ENCODE results near the gene DNAJA3.

The DNAJA3 gene

GRCh38 chr16:4399001-4399730 lies 26.5 kb upstream of the DNAJA3 start:
- no peaks in the 10 kb centered on the region for H3K9me3 ChIP-seq (ENCODE audit: control insufficient read depth in 1 of 2, low read length in 2 of 2)
- no peaks in the 10 kb centered on the region for H3K27me3 ChIP-seq (ENCODE audit: control insufficient read depth in 1 of 2, insufficient read depth in 2 of 2, low read length in 2 of 2)
- peaks cover 3% of the 10 kb centered on the region in 2 donors for H3K4me1 ChIP-seq (ENCODE audit: control insufficient read depth in 1 of 2, insufficient read depth in 2 of 2, low read length in 2 of 2)
- H3K9ac ChIP-seq (ENCODE audit: low read depth in 1 of 2, low read length in 2 of 2), result no peak overlapping the region
- H3K4me3 ChIP-seq (ENCODE audit: low read depth in 1 of 2, low read length in 2 of 2), result no peak overlapping the region
- H3K27ac ChIP-seq (ENCODE audit: low read depth, low read length), result no peak overlapping the region
- peaks cover 10 to 41% of the 10 kb centered on the region in 2 donors for H3K36me3 ChIP-seq (ENCODE audit: control insufficient read depth in 1 of 2, insufficient read depth in 2 of 2, low read length in 2 of 2)

DNA sequence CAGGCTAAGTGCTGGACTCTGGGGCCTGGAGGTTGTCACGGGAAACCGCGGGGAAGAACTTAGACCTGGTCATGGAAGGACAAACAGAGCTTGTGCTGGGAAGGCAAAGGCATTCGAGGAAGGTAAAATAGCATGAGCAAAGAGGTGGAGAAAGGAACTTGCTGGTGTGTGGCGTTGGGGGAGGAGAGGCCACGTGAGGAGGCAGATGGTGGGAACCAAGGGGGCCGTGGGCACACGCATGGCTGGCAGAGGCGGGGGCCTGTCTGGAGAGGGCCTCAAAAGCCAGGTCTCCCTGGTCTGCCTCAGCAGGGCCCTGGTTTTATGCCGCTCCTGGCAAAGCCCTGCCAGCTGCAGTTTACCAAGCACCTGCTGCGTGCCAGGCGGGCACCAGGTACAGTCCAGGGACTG lies 24.6 kb upstream of the DNAJA3 start:
- Histone ChIP-seq H3K4me3 (ENCODE audit: low read depth in 1 of 2, low read length in 2 of 2) (no peak overlapping the region), H3K4me1 (ENCODE audit: control insufficient read depth in 1 of 2, insufficient read depth in 2 of 2, low read length in 2 of 2) (peaks cover 3% of the 10 kb centered on the region in 2 donors), H3K27me3 (ENCODE audit: control insufficient read depth in 1 of 2, insufficient read depth in 2 of 2, low read length in 2 of 2) (no peaks in the 10 kb centered on the region), H3K27ac (ENCODE audit: low read depth, low read length) (no peak overlapping the region), H3K9me3 (ENCODE audit: control insufficient read depth in 1 of 2, low read length in 2 of 2) (no peaks in the 10 kb centered on the region), H3K36me3 (ENCODE audit: control insufficient read depth in 1 of 2, insufficient read depth in 2 of 2, low read length in 2 of 2) (peaks cover 14 to 42% of the 10 kb centered on the region in 2 donors), H3K9ac (ENCODE audit: low read depth in 1 of 2, low read length in 2 of 2) (no peak overlapping the region)

DNA sequence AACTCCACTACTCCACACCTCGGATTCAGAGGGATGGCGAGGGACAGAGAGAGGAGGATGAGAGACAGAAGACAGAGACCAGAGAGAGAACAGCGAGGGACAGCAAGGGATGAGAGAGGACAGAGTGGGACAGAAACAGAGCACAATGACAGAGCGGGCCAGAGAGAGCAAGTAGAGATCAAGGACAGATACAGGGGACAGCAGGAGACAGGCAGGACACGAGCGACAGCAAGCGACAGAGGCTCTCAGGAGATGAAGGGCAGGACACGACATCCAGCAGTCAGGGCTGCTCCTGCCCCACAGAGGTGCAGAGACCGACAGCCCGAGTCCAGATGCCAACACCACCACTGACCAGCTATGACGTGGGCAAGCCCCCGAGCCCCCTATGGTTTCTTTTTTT lies 24.2 kb upstream of the DNAJA3 start:
- Histone ChIP-seq H3K4me1 (ENCODE audit: control insufficient read depth in 1 of 2, insufficient read depth in 2 of 2, low read length in 2 of 2) (peaks cover 3% of the 10 kb centered on the region in 2 donors), H3K27ac (ENCODE audit: low read depth, low read length) (no peak overlapping the region), H3K36me3 (ENCODE audit: control insufficient read depth in 1 of 2, insufficient read depth in 2 of 2, low read length in 2 of 2) (peaks cover 14 to 42% of the 10 kb centered on the region in 2 donors), H3K4me3 (ENCODE audit: low read depth in 1 of 2, low read length in 2 of 2) (no peak overlapping the region), H3K27me3 (ENCODE audit: control insufficient read depth in 1 of 2, insufficient read depth in 2 of 2, low read length in 2 of 2) (no peaks in the 10 kb centered on the region), H3K9ac (ENCODE audit: low read depth in 1 of 2, low read length in 2 of 2) (no peak overlapping the region), H3K9me3 (ENCODE audit: control insufficient read depth in 1 of 2, low read length in 2 of 2) (no peaks in the 10 kb centered on the region)

DNA sequence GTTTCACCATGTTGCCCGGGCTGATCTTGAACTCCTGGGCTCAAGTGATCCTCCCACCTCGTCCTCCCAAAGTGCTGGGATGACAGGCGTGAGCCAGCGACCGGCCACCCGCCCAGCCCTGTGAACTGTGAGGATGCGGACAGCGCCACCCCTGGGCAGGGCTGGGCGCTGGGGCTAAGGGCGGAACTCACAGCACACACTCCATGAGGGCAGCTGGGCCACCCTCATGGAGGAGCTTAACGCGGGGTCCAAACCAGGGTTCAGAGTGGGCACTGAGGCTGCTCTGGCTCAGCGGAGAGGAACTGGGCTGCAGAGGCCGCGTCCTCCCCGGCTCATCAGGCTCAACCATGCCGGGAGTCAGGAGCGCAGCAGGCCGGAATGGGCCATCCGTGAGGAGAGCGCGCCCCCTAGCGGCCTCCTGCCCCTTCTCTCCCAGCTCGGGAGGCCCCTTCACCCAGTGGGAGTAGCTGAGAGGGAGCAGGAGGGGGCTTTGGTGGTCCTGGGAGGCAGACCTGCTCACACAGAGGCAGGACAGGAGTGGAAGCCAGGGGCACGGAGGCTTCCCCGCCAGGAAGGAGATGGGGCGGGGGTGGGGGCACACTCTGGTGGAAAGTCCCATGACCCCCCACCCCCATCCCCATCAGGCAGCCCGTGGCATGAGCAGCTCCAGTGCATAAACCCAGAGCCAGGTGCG lies 23.1 kb upstream of the DNAJA3 start:
- Histone ChIP-seq H3K27me3 (ENCODE audit: control insufficient read depth in 1 of 2, insufficient read depth in 2 of 2, low read length in 2 of 2) (no peaks in the 10 kb centered on the region), H3K4me1 (ENCODE audit: control insufficient read depth in 1 of 2, insufficient read depth in 2 of 2, low read length in 2 of 2) (peaks cover 3% of the 10 kb centered on the region in 2 donors), H3K9me3 (ENCODE audit: control insufficient read depth in 1 of 2, low read length in 2 of 2) (no peaks in the 10 kb centered on the region), H3K9ac (ENCODE audit: low read depth in 1 of 2, low read length in 2 of 2) (no peak overlapping the region), H3K36me3 (ENCODE audit: control insufficient read depth in 1 of 2, insufficient read depth in 2 of 2, low read length in 2 of 2) (peaks cover 17 to 46% of the 10 kb centered on the region in 2 donors), H3K27ac (ENCODE audit: low read depth, low read length) (no peak overlapping the region), H3K4me3 (ENCODE audit: low read depth in 1 of 2, low read length in 2 of 2) (no peak overlapping the region)

- H3K36me3 ChIP-seq (ENCODE audit: control insufficient read depth in 1 of 2, insufficient read depth in 2 of 2, low read length in 2 of 2), result peaks cover 24 to 54% of the 10 kb centered on the region in 2 donors
- H3K27me3 ChIP-seq (ENCODE audit: control insufficient read depth in 1 of 2, insufficient read depth in 2 of 2, low read length in 2 of 2), result no peaks in the 10 kb centered on the region
These were observed 22.3 kb upstream of the DNAJA3 start for GRCh38 chr16:4403133-4403949.

GRCh38 chr16:4404247-4404966 lies 21.3 kb upstream of the DNAJA3 start:
- Histone ChIP-seq H3K4me3 (ENCODE audit: low read depth in 1 of 2, low read length in 2 of 2) (no peak overlapping the region), H3K9me3 (ENCODE audit: control insufficient read depth in 1 of 2, low read length in 2 of 2) (no peaks in the 10 kb centered on the region), H3K27ac (ENCODE audit: low read depth, low read length) (no peak overlapping the region), H3K9ac (ENCODE audit: low read depth in 1 of 2, low read length in 2 of 2) (no peak overlapping the region), H3K27me3 (ENCODE audit: control insufficient read depth in 1 of 2, insufficient read depth in 2 of 2, low read length in 2 of 2) (no peaks in the 10 kb centered on the region), H3K4me1 (ENCODE audit: control insufficient read depth in 1 of 2, insufficient read depth in 2 of 2, low read length in 2 of 2) (peaks cover 3% of the 10 kb centered on the region in 2 donors), H3K36me3 (ENCODE audit: control insufficient read depth in 1 of 2, insufficient read depth in 2 of 2, low read length in 2 of 2) (peaks cover 25 to 57% of the 10 kb centered on the region in 2 donors)

More at GRCh38 chr16:4403133-4403949, 22.3 kb upstream of the DNAJA3 start:
- Histone ChIP-seq H3K9ac (ENCODE audit: low read depth in 1 of 2, low read length in 2 of 2) (no peak overlapping the region), H3K9me3 (ENCODE audit: control insufficient read depth in 1 of 2, low read length in 2 of 2) (no peaks in the 10 kb centered on the region), H3K4me1 (ENCODE audit: control insufficient read depth in 1 of 2, insufficient read depth in 2 of 2, low read length in 2 of 2) (peaks cover 3% of the 10 kb centered on the region in 2 donors), H3K4me3 (ENCODE audit: low read depth in 1 of 2, low read length in 2 of 2) (no peak overlapping the region), H3K27ac (ENCODE audit: low read depth, low read length) (no peak overlapping the region)

- H3K9ac ChIP-seq (ENCODE audit: low read depth in 1 of 2, low read length in 2 of 2), result no peak overlapping the region
- no peaks in the 10 kb centered on the region for H3K27me3 ChIP-seq (ENCODE audit: control insufficient read depth in 1 of 2, insufficient read depth in 2 of 2, low read length in 2 of 2)
- peaks cover 3% of the 10 kb centered on the region in 2 donors for H3K4me1 ChIP-seq (ENCODE audit: control insufficient read depth in 1 of 2, insufficient read depth in 2 of 2, low read length in 2 of 2)
- H3K4me3 ChIP-seq (ENCODE audit: low read depth in 1 of 2, low read length in 2 of 2), result no peak overlapping the region
- no peaks in the 10 kb centered on the region for H3K9me3 ChIP-seq (ENCODE audit: control insufficient read depth in 1 of 2, low read length in 2 of 2)
- no peak overlapping the region for H3K27ac ChIP-seq (ENCODE audit: low read depth, low read length)
- H3K36me3 ChIP-seq (ENCODE audit: control insufficient read depth in 1 of 2, insufficient read depth in 2 of 2, low read length in 2 of 2), result peaks cover 25 to 64% of the 10 kb centered on the region in 2 donors
These were observed 20.5 kb upstream of the DNAJA3 start for GRCh38 chr16:4404967-4405696.

GRCh38 chr16:4407543-4408322 lies 17.9 kb upstream of the DNAJA3 start:
- H3K9ac ChIP-seq (ENCODE audit: low read depth in 1 of 2, low read length in 2 of 2), result no peak overlapping the region
- H3K27me3 ChIP-seq (ENCODE audit: control insufficient read depth in 1 of 2, insufficient read depth in 2 of 2, low read length in 2 of 2), result no peaks in the 10 kb centered on the region
- no peaks in the 10 kb centered on the region for H3K9me3 ChIP-seq (ENCODE audit: control insufficient read depth in 1 of 2, low read length in 2 of 2)
- peaks cover 29 to 82% of the 10 kb centered on the region in 2 donors for H3K36me3 ChIP-seq (ENCODE audit: control insufficient read depth in 1 of 2, insufficient read depth in 2 of 2, low read length in 2 of 2)
- H3K27ac ChIP-seq (ENCODE audit: low read depth, low read length), result no peak overlapping the region
- H3K4me3 ChIP-seq (ENCODE audit: low read depth in 1 of 2, low read length in 2 of 2), result no peak overlapping the region
- H3K4me1 ChIP-seq (ENCODE audit: control insufficient read depth in 1 of 2, insufficient read depth in 2 of 2, low read length in 2 of 2), result no peaks in the 10 kb centered on the region

GRCh38 chr16:4408323-4408690 lies 17.4 kb upstream of the DNAJA3 start:
- no peaks in the 10 kb centered on the region for H3K4me1 ChIP-seq (ENCODE audit: control insufficient read depth in 1 of 2, insufficient read depth in 2 of 2, low read length in 2 of 2)

More at GRCh38 chr16:4408323-4408690, 17.4 kb upstream of the DNAJA3 start:
- Histone ChIP-seq H3K36me3 (ENCODE audit: control insufficient read depth in 1 of 2, insufficient read depth in 2 of 2, low read length in 2 of 2) (peaks cover 34 to 83% of the 10 kb centered on the region in 2 donors), H3K4me3 (ENCODE audit: low read depth in 1 of 2, low read length in 2 of 2) (no peak overlapping the region), H3K27ac (ENCODE audit: low read depth, low read length) (no peak overlapping the region), H3K9me3 (ENCODE audit: control insufficient read depth in 1 of 2, low read length in 2 of 2) (no peaks in the 10 kb centered on the region), H3K9ac (ENCODE audit: low read depth in 1 of 2, low read length in 2 of 2) (no peak overlapping the region), H3K27me3 (ENCODE audit: control insufficient read depth in 1 of 2, insufficient read depth in 2 of 2, low read length in 2 of 2) (no peaks in the 10 kb centered on the region)

All from duodenal mucosa (tissue), 2 donors.